K562 (cell line): ENCODE measurements around the gene FAAP100. TPM values are rescaled to one million over a fixed set of nuclear protein-coding genes. Genes with fewer than 3 reads are reported as not detected.

Source experiments
- CHD2 ChIP-seq: IDR thresholded peaks from 2 replicates; pipeline ENCODE4 v1.6.1; 2011; ENCODE audit warnings: low read depth, low read length
- EGR1 ChIP-seq: fragments of 450-650 bp; conservative IDR thresholded peaks from 2 replicates; pipeline ENCODE4 v1.6.1; 2017; ENCODE audit warnings: mild to moderate bottlenecking
- ESRRB ChIP-seq: fragments of 250-450 bp; sonication (Bioruptor Pico); IDR thresholded peaks from 2 replicates; pipeline ENCODE4 v1.5.0; 2020; ENCODE audit warnings: mild to moderate bottlenecking, moderate library complexity, borderline replicate concordance
- ETS2 ChIP-seq: IDR thresholded peaks from 2 replicates; pipeline ENCODE4 v1.6.1; 2016; ENCODE audit warnings: borderline replicate concordance, missing genetic modification characterization, mild to moderate bottlenecking, moderate library complexity, missing compliant biosample characterization; ENCODE audit not compliant: poor library complexity, severe bottlenecking
- KAT8 ChIP-seq: fragments of 450-650 bp; IDR thresholded peaks from 2 replicates; pipeline ENCODE4 v1.6.1; 2016; ENCODE audit warnings: low read depth, mild to moderate bottlenecking
- PHF20 ChIP-seq: fragments of 450-650 bp; IDR thresholded peaks from 2 replicates; pipeline ENCODE4 v1.6.1; 2018; ENCODE audit not compliant: partially characterized antibody
- POLR2B ChIP-seq: fragments of 450-650 bp; IDR thresholded peaks from 2 replicates; pipeline ENCODE4 v1.6.1; 2018; ENCODE audit warnings: low read depth; ENCODE audit not compliant: partially characterized antibody
- POLR2H ChIP-seq: IDR thresholded peaks from 2 replicates; pipeline ENCODE4 v1.6.1; 2016; ENCODE audit warnings: missing genetic modification characterization, low read depth, mild to moderate bottlenecking, control low read depth, missing compliant biosample characterization, moderate library complexity
- TAF9B ChIP-seq: fragments of 450-650 bp; IDR thresholded peaks from 2 replicates; pipeline ENCODE4 v1.6.1; 2018; ENCODE audit warnings: mild to moderate bottlenecking; ENCODE audit not compliant: partially characterized antibody
- ZBTB1 ChIP-seq: sonication (generic); formaldehyde crosslinking; IDR thresholded peaks from 2 replicates; pipeline ENCODE4 v1.8.1; 2023; ENCODE audit warnings: missing genetic modification reagents, low read depth, mild to moderate bottlenecking, borderline replicate concordance
- ZBTB17 ChIP-seq: fragments of 450-650 bp; formaldehyde crosslinking; IDR thresholded peaks from 2 replicates; pipeline ENCODE4 v1.4.0; 2020; ENCODE audit warnings: mild to moderate bottlenecking
- ZBTB8A ChIP-seq: fragments of 450-650 bp; IDR thresholded peaks from 2 replicates; pipeline ENCODE4 v1.6.1; 2018; ENCODE audit warnings: mild to moderate bottlenecking, moderate library complexity; ENCODE audit not compliant: partially characterized antibody
- ZNF384 ChIP-seq: IDR thresholded peaks from 2 replicates; pipeline ENCODE4 v1.6.1; 2012; ENCODE audit warnings: low read depth, low read length, improper control_type of control experiment
- ZNF668 ChIP-seq: fragments of 250-450 bp; sonication (Bioruptor Pico); IDR thresholded peaks from 2 replicates; pipeline ENCODE4 v1.8.0; 2022; ENCODE audit warnings: mild to moderate bottlenecking, inconsistent platforms
- ZSCAN32 ChIP-seq: fragments of 450-650 bp; formaldehyde crosslinking; IDR thresholded peaks from 2 replicates; pipeline ENCODE4 v1.4.0; 2020; ENCODE audit warnings: mild to moderate bottlenecking, moderate library complexity
- polyA plus RNA-seq, 8 experiments: library from polyadenylated mRNA; depleted of rRNA in 4 of 8; stranded (reverse) in 5 of 8; unstranded in 3 of 8; fragments of >200 nt; fragmentation: Nextera tagmentation in 2 of 8; fragmentation: Illumina TruSeq in 1 of 8; extraction: Ambion mirVana in 2 of 8; extraction: Trizol in 1 of 8; gene quantifications; 2 replicates each; pipeline versions ENCODE4 v1.2.1 to v1.2.3, GENCODE V29; 2011 to 2014; ENCODE audit warnings: inconsistent platforms in 1 of 8, missing spikeins in 1 of 8
- total RNA-seq, 7 experiments: library from RNA; depleted of rRNA in 6 of 7; stranded (reverse); fragments of >200 nt in 6 of 7; fragmentation: Illumina TruSeq in 2 of 7; extraction: Trizol in 2 of 7; gene quantifications; 2 replicates each; pipeline versions ENCODE4 v1.2.1 to v1.2.3, GENCODE V29; 2011 to 2021; ENCODE audit warnings: low replicate concordance in 1 of 7
- TF ChIP-seq, protein P1 (sequence below): sonication (generic); formaldehyde crosslinking; IDR thresholded peaks from 2 replicates; pipeline ENCODE4 v1.8.0; 2023; ENCODE audit warnings: missing genetic modification reagents, mild to moderate bottlenecking, borderline replicate concordance
- TF ChIP-seq, protein P2 (sequence below): sonication (generic); formaldehyde crosslinking; IDR thresholded peaks from 2 replicates; pipeline ENCODE4 v1.8.0; 2022; ENCODE audit warnings: mild to moderate bottlenecking, missing genetic modification reagents
- TF ChIP-seq, protein P3 (sequence below): sonication (generic); formaldehyde crosslinking; IDR thresholded peaks from 2 replicates; pipeline ENCODE4 v1.8.0; 2022; ENCODE audit warnings: missing genetic modification reagents, mild to moderate bottlenecking, moderate library complexity, borderline replicate concordance
- TF ChIP-seq, protein P4 (sequence below): fragments of 250-450 bp; sonication (Bioruptor Pico); IDR thresholded peaks from 2 replicates; pipeline ENCODE4 v1.5.0; 2022; ENCODE audit warnings: mild to moderate bottlenecking

Gene FAAP100
- total and polyA plus RNA-seq, 9 of the 15 experiments (the other 6 are each of a cell fraction or from before 2014, with no cell fraction given), result 0.31 to 51.2 (median 12.6) TPM

DNA sequence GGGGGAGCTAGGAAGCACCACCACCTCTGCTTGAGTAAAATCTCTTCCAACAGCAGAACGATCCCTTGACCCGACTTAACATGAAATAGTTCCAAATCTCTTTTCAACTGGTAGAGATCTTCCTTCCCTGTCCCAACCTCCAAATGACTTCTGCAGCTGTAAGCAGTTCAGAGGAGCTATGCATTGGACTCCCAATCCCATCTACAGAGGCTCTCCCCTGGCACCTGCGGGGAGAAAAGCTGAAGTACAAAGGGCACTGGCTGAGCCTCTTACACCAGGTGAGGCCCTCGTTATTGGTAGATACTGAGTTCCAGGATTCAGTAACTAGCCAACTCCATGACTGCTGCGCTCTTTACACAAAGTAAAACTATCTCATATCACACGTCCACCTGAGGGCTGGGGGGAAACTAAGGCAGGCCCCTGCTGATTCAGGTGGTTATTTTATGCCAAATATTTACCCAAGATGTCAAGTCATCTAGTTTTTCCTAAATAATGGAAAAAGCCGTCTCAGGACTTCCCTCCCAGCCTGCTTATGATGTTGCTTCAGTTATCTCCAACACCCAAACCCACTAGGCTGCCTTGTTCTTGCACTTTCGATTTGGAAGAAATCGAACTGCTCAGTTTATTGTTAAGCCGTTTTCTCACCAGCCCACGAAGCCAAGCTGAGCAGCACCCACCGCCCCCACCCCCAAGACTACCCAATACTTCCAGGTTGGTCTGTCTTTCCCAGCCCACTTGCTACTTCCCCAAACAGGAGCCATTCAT lies 42.8 kb downstream of the FAAP100 start (continued):
- TF ChIP-seq ETS2 (tag), result no peak
- no peak for TF ChIP-seq ZBTB1 (CRISPR knock-in tag)
- no peak for TF ChIP-seq CHD2
- TF ChIP-seq POLR2B, result peak; percentile 63
- TF ChIP-seq, protein P1, sequence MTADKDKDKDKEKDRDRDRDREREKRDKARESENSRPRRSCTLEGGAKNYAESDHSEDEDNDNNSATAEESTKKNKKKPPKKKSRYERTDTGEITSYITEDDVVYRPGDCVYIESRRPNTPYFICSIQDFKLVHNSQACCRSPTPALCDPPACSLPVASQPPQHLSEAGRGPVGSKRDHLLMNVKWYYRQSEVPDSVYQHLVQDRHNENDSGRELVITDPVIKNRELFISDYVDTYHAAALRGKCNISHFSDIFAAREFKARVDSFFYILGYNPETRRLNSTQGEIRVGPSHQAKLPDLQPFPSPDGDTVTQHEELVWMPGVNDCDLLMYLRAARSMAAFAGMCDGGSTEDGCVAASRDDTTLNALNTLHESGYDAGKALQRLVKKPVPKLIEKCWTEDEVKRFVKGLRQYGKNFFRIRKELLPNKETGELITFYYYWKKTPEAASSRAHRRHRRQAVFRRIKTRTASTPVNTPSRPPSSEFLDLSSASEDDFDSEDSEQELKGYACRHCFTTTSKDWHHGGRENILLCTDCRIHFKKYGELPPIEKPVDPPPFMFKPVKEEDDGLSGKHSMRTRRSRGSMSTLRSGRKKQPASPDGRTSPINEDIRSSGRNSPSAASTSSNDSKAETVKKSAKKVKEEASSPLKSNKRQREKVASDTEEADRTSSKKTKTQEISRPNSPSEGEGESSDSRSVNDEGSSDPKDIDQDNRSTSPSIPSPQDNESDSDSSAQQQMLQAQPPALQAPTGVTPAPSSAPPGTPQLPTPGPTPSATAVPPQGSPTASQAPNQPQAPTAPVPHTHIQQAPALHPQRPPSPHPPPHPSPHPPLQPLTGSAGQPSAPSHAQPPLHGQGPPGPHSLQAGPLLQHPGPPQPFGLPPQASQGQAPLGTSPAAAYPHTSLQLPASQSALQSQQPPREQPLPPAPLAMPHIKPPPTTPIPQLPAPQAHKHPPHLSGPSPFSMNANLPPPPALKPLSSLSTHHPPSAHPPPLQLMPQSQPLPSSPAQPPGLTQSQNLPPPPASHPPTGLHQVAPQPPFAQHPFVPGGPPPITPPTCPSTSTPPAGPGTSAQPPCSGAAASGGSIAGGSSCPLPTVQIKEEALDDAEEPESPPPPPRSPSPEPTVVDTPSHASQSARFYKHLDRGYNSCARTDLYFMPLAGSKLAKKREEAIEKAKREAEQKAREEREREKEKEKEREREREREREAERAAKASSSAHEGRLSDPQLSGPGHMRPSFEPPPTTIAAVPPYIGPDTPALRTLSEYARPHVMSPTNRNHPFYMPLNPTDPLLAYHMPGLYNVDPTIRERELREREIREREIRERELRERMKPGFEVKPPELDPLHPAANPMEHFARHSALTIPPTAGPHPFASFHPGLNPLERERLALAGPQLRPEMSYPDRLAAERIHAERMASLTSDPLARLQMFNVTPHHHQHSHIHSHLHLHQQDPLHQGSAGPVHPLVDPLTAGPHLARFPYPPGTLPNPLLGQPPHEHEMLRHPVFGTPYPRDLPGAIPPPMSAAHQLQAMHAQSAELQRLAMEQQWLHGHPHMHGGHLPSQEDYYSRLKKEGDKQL (CRISPR knock-in tag), result no peak
- peak; percentile 15; the same call in 1 of the 2 replicates for TF ChIP-seq ESRRB
- TF ChIP-seq ZBTB8A, result no peak
- TF ChIP-seq ZNF384, result no peak
- TF ChIP-seq PHF20, result no peak
- TF ChIP-seq, protein P2, sequence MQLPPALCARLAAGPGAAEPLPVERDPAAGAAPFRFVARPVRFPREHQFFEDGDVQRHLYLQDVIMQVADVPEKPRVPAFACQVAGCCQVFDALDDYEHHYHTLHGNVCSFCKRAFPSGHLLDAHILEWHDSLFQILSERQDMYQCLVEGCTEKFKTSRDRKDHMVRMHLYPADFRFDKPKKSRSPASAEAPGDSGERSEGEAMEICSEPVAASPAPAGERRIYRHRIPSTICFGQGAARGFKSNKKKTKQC (CRISPR knock-in tag), result no peak
- no peak for TF ChIP-seq EGR1
- TF ChIP-seq, protein P3, sequence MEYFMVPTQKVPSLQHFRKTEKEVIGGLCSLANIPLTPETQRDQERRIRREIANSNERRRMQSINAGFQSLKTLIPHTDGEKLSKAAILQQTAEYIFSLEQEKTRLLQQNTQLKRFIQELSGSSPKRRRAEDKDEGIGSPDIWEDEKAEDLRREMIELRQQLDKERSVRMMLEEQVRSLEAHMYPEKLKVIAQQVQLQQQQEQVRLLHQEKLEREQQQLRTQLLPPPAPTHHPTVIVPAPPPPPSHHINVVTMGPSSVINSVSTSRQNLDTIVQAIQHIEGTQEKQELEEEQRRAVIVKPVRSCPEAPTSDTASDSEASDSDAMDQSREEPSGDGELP (CRISPR knock-in tag), result peak; percentile 43; the same call in 1 of the 2 replicates
- 0 out of 2 replicates have a peak, but pooled peaks have one; percentile 39 for TF ChIP-seq ZSCAN32 (CRISPR knock-in tag)
- no peak for TF ChIP-seq ZNF668 (CRISPR knock-in tag)
- TF ChIP-seq, protein P4, sequence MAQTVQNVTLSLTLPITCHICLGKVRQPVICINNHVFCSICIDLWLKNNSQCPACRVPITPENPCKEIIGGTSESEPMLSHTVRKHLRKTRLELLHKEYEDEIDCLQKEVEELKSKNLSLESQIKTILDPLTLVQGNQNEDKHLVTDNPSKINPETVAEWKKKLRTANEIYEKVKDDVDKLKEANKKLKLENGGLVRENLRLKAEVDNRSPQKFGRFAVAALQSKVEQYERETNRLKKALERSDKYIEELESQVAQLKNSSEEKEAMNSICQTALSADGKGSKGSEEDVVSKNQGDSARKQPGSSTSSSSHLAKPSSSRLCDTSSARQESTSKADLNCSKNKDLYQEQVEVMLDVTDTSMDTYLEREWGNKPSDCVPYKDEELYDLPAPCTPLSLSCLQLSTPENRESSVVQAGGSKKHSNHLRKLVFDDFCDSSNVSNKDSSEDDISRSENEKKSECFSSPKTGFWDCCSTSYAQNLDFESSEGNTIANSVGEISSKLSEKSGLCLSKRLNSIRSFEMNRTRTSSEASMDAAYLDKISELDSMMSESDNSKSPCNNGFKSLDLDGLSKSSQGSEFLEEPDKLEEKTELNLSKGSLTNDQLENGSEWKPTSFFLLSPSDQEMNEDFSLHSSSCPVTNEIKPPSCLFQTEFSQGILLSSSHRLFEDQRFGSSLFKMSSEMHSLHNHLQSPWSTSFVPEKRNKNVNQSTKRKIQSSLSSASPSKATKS (CRISPR knock-in tag), result no peak
- TF ChIP-seq ZBTB17 (CRISPR knock-in tag), result 0 out of 2 replicates have a peak, but pooled peaks have one; percentile 24
- no peak for TF ChIP-seq KAT8
- TF ChIP-seq POLR2H (tag), result peak; percentile 29; the same call in 1 of the 2 replicates
- no peak for TF ChIP-seq TAF9B
